ENCODE measurements around the gene GLDC.

Gene GLDC

GRCh38 chr9:6567140-6567591, 78.4 kb downstream of the GLDC start:
- H3K9me3 ChIP-seq (ENCODE audit: severe bottlenecking) = no peaks in the 10 kb centered on the region
- no peak for TF ChIP-seq CTCF (IDR thresholded peaks at IDR 0.05; ENCODE audit: low read depth, low read length)
- no peak overlapping the region for H3K27ac ChIP-seq
- DNase-seq = no peak
- H3K36me3 ChIP-seq = no peaks in the 10 kb centered on the region
- no peak overlapping the region for H3K4me3 ChIP-seq (ENCODE audit: low read depth, low read length)
- H3K27me3 ChIP-seq (ENCODE audit: insufficient read depth, low read depth, severe bottlenecking) = no peaks in the 10 kb centered on the region

GRCh38 chr9:6566409-6567139, 79.0 kb downstream of the GLDC start:
- no peak overlapping the region for H3K4me3 ChIP-seq (ENCODE audit: low read depth, low read length)
- no peaks in the 10 kb centered on the region for H3K36me3 ChIP-seq
- H3K27ac ChIP-seq = no peak overlapping the region
- no peak for DNase-seq
- no peaks in the 10 kb centered on the region for H3K9me3 ChIP-seq (ENCODE audit: severe bottlenecking)
- TF ChIP-seq CTCF (IDR thresholded peaks at IDR 0.05; ENCODE audit: low read depth, low read length) = no peak
- no peaks in the 10 kb centered on the region for H3K27me3 ChIP-seq (ENCODE audit: insufficient read depth, low read depth, severe bottlenecking)

GRCh38 chr9:6565312-6565711, 80.2 kb downstream of the GLDC start:
- Histone ChIP-seq H3K27ac (no peak overlapping the region), H3K4me3 (ENCODE audit: low read depth, low read length) (no peak overlapping the region), H3K27me3 (ENCODE audit: insufficient read depth, low read depth, severe bottlenecking) (no peaks in the 10 kb centered on the region), H3K36me3 (no peaks in the 10 kb centered on the region), H3K9me3 (ENCODE audit: severe bottlenecking) (no peaks in the 10 kb centered on the region)
- no peak for DNase-seq
- no peak for TF ChIP-seq CTCF (IDR thresholded peaks at IDR 0.05; ENCODE audit: low read depth, low read length)

- DNase-seq = no peak
- no peak overlapping the region for H3K27ac ChIP-seq
- no peak for TF ChIP-seq CTCF (IDR thresholded peaks at IDR 0.05; ENCODE audit: low read depth, low read length)
- no peaks in the 10 kb centered on the region for H3K36me3 ChIP-seq
- no peaks in the 10 kb centered on the region for H3K27me3 ChIP-seq (ENCODE audit: insufficient read depth, low read depth, severe bottlenecking)
- no peaks in the 10 kb centered on the region for H3K9me3 ChIP-seq (ENCODE audit: severe bottlenecking)
- no peak overlapping the region for H3K4me3 ChIP-seq (ENCODE audit: low read depth, low read length)
Measured at GRCh38 chr9:6564868-6565267, 80.7 kb downstream of the GLDC start.

- H3K27ac ChIP-seq = no peak overlapping the region
- TF ChIP-seq CTCF (IDR thresholded peaks at IDR 0.05; ENCODE audit: low read depth, low read length) = no peak
Measured at GRCh38 chr9:6564360-6564759, 81.2 kb downstream of the GLDC start.

More at GRCh38 chr9:6564360-6564759, 81.2 kb downstream of the GLDC start:
- Histone ChIP-seq H3K4me3 (ENCODE audit: low read depth, low read length) (no peak overlapping the region), H3K36me3 (no peaks in the 10 kb centered on the region), H3K27me3 (ENCODE audit: insufficient read depth, low read depth, severe bottlenecking) (no peaks in the 10 kb centered on the region), H3K9me3 (ENCODE audit: severe bottlenecking) (no peaks in the 10 kb centered on the region)
- no peak for DNase-seq

All from WERI-Rb-1 (cell line).